ENCODE results near the gene GPRIN2. TPM values are rescaled to one million over a fixed set of nuclear protein-coding genes. Genes with fewer than 3 reads are reported as not detected.
"Not testable (repeated sequence)": the region's sequence is repeated elsewhere in the genome, so short reads cannot be mapped to it uniquely, and the experiment has no call there.

Gene GPRIN2
- total RNA-seq, 1 experiment from 2014 or later, result 10.5 TPM

GRCh38 chr10:46579378-46579777 lies 22.9 kb upstream of the GPRIN2 start:
- not testable (repeated sequence) for H2BK12ac ChIP-seq (ENCODE audit: insufficient read length, low read depth, low read length); H3K9me3 ChIP-seq (ENCODE audit: control insufficient read depth, low read depth, low read length); H3K27ac Mint-ChIP-seq; H3K27me3 ChIP-seq (ENCODE audit: insufficient read depth, low read length); H3K4me1 Mint-ChIP-seq; H4K8ac ChIP-seq (replicated peaks; ENCODE audit: insufficient read length, low read depth, low read length); H3K56ac ChIP-seq (ENCODE audit: insufficient read length, low read depth, low read length); H3K4me2 ChIP-seq (ENCODE audit: insufficient read depth, insufficient read length, low read length); H3K4me1 ChIP-seq (ENCODE audit: insufficient read depth, low read length); H3T11ph ChIP-seq (ENCODE audit: low read length); H2AFZ ChIP-seq (ENCODE audit: low read length); H2BK20ac ChIP-seq (ENCODE audit: low read depth, low read length, poor library complexity, severe bottlenecking); H3K9ac ChIP-seq (ENCODE audit: extremely low read depth, insufficient read length, low read length); H3K36me3 Mint-ChIP-seq (ENCODE audit: insufficient read depth in 1 of 3, low read depth in 3 of 3); H3K18ac ChIP-seq (ENCODE audit: insufficient read length, low read depth, low read length); H3K23ac ChIP-seq (ENCODE audit: insufficient read length, low read depth, low read length); H3K79me1 ChIP-seq (ENCODE audit: insufficient read depth, low read depth, low read length, poor library complexity, severe bottlenecking); H2BK5ac ChIP-seq (ENCODE audit: insufficient read length, low read length); H3K23me2 ChIP-seq (ENCODE audit: insufficient read length, low read depth, low read length, poor library complexity, severe bottlenecking); DNase-seq; H3K27ac ChIP-seq (ENCODE audit: insufficient read length, low read depth, low read length); H3K14ac ChIP-seq (ENCODE audit: insufficient read depth, low read length); H4K91ac ChIP-seq (ENCODE audit: insufficient read length, low read depth, low read length); H2BK120ac ChIP-seq (ENCODE audit: low read depth, low read length, poor library complexity, severe bottlenecking); H3K79me2 ChIP-seq (ENCODE audit: insufficient read depth, low read length); H3K4ac ChIP-seq (ENCODE audit: low read depth, low read length); H2AK5ac ChIP-seq (ENCODE audit: insufficient read length, low read length); H2BK15ac ChIP-seq (ENCODE audit: low read depth, low read length); H4K20me1 ChIP-seq (ENCODE audit: control insufficient read depth, insufficient read depth, insufficient read length); H3K27me3 Mint-ChIP-seq (ENCODE audit: low read depth); H4K5ac ChIP-seq (ENCODE audit: insufficient read length, low read depth, low read length); H3K4me3 Mint-ChIP-seq; H3K9me3 Mint-ChIP-seq
- WGBS (ENCODE audit: extremely low coverage, insufficient read length, low lambda C conversion rate), result no CpG with 5 or more reads among the region's 21 CpGs

- H4K20me1 ChIP-seq (ENCODE audit: control insufficient read depth, insufficient read depth, insufficient read length); H4K8ac ChIP-seq (replicated peaks; ENCODE audit: insufficient read length, low read depth, low read length); H3K4me1 ChIP-seq (ENCODE audit: insufficient read depth, low read length); H3K9ac ChIP-seq (ENCODE audit: extremely low read depth, insufficient read length, low read length); H2AFZ ChIP-seq (ENCODE audit: low read length); H4K91ac ChIP-seq (ENCODE audit: insufficient read length, low read depth, low read length); H3K9me3 ChIP-seq (ENCODE audit: control insufficient read depth, low read depth, low read length); H3K23me2 ChIP-seq (ENCODE audit: insufficient read length, low read depth, low read length, poor library complexity, severe bottlenecking); H3K27ac Mint-ChIP-seq; H3K18ac ChIP-seq (ENCODE audit: insufficient read length, low read depth, low read length); H3T11ph ChIP-seq (ENCODE audit: low read length); H3K79me1 ChIP-seq (ENCODE audit: insufficient read depth, low read depth, low read length, poor library complexity, severe bottlenecking); H2BK12ac ChIP-seq (ENCODE audit: insufficient read length, low read depth, low read length); H3K27me3 ChIP-seq (ENCODE audit: insufficient read depth, low read length); H3K79me2 ChIP-seq (ENCODE audit: insufficient read depth, low read length); H3K4me2 ChIP-seq (ENCODE audit: insufficient read depth, insufficient read length, low read length); H3K14ac ChIP-seq (ENCODE audit: insufficient read depth, low read length); DNase-seq; H2BK5ac ChIP-seq (ENCODE audit: insufficient read length, low read length); H3K23ac ChIP-seq (ENCODE audit: insufficient read length, low read depth, low read length); H2BK20ac ChIP-seq (ENCODE audit: low read depth, low read length, poor library complexity, severe bottlenecking); H3K4me1 Mint-ChIP-seq; H3K36me3 Mint-ChIP-seq (ENCODE audit: insufficient read depth in 1 of 3, low read depth in 3 of 3); H4K5ac ChIP-seq (ENCODE audit: insufficient read length, low read depth, low read length); H3K27ac ChIP-seq (ENCODE audit: insufficient read length, low read depth, low read length); H2AK5ac ChIP-seq (ENCODE audit: insufficient read length, low read length); H2BK120ac ChIP-seq (ENCODE audit: low read depth, low read length, poor library complexity, severe bottlenecking); H3K56ac ChIP-seq (ENCODE audit: insufficient read length, low read depth, low read length); H3K9me3 Mint-ChIP-seq; H3K4ac ChIP-seq (ENCODE audit: low read depth, low read length); H3K4me3 Mint-ChIP-seq; H2BK15ac ChIP-seq (ENCODE audit: low read depth, low read length); H3K27me3 Mint-ChIP-seq (ENCODE audit: low read depth): not testable (repeated sequence)
- WGBS (ENCODE audit: extremely low coverage, insufficient read length, low lambda C conversion rate), result no CpG with 5 or more reads among the region's 68 CpGs
Observed at GRCh38 chr10:46578474-46579178, 22.2 kb upstream of the GPRIN2 start, which contains the start of gene SYT15. TSS of gene SYT15 (plus strand) at chr10:46579128. CDS start at chr10:46579169, 41 bp downstream.

Measured in H9 (cell line).